GM21737 (cell line): ENCODE measurements around the gene SOX5.

Experiments used
- ATAC-seq: cut with Tn5 transposase; IDR thresholded peaks from one replicate; pipeline ENCODE4 v1.9.1; 2021; ENCODE audit warnings: mild to moderate bottlenecking, moderate library complexity; ENCODE audit not compliant: unreplicated experiment

Gene SOX5

DNA sequence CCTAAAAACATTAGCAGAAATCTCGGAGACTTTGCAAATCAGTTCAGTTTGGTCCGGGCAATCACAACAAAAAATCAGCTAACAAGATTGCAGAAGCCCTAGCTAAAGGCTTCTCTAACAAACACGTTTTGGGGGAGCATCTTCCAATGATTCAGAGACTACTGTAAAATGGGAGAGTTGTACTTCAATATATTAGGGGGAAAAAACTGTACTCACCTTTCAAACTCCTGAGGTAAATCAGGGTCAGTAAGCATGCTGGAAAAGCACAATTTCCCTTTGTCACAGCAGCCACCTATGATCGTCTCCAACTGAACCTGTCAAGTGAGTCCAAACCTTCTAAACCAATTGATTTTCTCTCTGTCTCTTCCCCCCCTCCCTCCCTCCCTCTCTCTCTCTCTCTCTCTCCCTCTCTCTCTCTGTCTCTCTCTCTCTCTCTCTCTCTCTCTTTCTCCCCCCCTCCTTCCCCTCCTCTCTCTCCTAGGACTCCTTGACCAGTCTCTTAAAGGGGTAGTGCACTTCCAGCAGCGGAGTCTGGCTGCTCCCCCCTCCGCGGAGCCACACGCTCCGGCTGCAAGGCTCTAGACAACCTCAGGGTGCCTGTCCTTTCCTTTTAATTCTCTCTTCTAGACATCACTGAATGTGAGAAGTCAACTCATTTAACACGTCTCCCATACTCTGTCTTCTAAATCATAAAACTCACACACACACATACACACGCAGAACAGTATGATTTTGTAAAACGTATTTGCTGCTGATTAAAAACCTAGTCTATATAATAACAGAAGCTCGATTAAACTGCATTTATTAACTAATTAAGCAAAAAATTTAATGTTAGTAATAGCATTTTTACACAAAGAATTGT lies at the start of gene SOX5:
TSS of gene SOX5 (minus strand) at position 323 of the 862 bp plus-strand sequence. CDS start at position 254, 69 bp downstream.
- no peak for ATAC-seq

DNA sequence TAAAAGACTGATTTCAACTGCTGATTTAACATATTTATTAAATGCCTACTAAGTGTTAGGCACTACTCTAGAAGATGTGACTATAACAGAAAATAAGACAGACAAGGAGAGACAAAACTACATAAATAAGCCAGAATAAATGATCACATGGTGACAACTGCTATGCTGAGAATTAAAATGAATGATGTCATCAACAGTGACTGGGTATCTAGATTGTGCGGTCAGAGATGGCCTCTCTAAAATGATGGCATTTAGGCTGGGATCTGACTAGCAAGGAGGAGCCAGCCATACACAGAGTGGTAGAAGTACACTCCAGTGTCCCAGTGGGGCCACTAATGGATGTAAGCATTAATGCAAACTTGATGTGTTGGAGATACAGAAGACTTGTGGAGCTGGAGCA lies 37.6 kb upstream of the SOX5 start:
- no peak for ATAC-seq

DNA sequence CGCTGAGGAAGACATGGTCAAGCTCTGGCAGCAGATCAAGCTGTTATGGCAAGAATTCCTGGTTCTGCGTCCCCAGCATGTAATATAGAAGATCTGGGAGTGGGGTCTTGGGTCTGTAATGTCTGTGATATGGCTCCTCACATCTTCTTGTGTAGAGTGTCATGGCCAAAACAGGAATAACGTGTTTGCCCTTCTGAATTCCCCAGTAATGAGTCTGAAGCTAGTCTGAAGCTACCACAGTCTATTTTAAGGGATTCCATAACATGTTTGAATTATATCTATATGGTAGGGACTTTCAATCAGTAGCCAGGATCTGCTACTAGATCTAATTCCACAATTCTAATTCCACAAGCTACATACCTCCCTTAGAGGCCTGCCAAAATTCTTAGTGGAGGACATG lies 31.4 kb upstream of the SOX5 start:
- ATAC-seq: no peak

DNA sequence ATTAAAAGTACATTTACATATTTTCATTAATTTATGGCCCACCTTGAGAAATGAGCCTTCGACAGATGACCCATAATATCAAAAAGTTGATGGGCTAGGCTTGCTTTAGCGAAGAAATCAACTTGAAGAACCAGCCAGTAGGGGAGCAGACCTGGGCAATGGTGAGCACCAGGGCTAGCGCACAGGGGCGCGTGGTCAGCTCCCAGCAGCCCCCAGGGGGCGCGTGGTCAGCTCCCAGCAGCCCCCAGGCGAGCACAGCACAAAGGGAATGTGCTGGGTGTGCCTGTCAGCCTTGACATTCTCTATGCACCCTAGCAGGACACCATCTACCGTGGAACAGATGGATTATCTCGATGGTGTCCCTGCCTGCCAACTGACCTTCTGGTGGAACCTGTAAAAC lies 15.3 kb upstream of the SOX5 start:
- no peak for ATAC-seq

DNA sequence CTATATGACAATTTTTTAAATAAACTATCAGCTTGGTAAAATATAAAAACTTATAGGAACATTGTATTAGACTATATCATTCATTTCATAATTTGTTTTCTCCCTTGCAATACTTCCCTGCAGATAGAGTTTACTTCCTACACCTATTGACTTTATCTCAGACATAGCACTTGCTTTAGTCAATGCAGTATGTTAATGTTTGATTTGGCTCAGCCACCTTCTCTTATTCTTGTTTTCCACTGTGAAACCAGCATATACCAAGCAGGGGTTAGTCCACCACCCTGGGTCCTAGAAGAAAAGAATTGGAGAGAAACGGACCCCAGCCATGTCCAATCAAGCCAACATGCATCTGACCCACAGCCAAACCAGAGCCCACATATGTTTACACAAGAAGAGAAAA lies 10.4 kb upstream of the SOX5 start:
- ATAC-seq: no peak

DNA sequence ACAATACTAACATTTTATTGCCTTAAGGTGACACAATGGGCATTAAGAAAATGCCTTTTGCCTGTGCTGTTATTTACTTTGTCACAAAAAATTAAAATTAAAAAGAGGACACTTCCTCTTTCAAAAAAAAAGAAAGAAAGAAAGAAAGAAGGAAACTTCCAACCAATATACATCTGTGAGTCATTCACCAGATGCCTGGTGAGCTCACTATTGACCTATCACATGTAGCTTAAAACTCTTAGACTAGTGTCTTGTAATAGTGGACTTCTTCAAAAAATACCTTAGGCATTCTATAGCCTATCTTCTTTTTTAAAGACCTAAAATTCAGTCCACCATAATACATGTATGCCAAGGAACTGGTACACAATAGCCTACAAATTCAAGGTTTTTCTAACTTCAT lies 4.9 kb upstream of the SOX5 start:
- no peak for ATAC-seq

DNA sequence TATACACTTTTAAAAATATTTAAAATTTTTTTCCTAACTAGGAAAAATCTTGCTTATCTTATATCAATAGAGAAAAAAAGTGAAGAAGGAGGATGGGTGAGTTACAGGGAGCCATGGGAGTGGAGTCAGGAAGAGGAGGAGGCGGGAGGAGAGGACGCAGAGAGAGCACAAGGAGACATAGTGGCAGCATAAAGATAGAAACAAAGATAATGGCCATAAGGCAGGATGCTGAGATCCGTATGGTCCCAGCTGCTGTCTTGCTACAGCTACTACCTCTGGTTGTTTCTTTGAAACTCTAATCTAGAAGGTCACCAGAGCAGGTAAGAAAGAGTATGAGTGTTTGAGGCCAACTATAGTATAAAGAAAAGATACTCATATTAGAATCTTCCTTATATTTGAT lies 2.6 kb upstream of the SOX5 start:
- no peak for ATAC-seq

DNA sequence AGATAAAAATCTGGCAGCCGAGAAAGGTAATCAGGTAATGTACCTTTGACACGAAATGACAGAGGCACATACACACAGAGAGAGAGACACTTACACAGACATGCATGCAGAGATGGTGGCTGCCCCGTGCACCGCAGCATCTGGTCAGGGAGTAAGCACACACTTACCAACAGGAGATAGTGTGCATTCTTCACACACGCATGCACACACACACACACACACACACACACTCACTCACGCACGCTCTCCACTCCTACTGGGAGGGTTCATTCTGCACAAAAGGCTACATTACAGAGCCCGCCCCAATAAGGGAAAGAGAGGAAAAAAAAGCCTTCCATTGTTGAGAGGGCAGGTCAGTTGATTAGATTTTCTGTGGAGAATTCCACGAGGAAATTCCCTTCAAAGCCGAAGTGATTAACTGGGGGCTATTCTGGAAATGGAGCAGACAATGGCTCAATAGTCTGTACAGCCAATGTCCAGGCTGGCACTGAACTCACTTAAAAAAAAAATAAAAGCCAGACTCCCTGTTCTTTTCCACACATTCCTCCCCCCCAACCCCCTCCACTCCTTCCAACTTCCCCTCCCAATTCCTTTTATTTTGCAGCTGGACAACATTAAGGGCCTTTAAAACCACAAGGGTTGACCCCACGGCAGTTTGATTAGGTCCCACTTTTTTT lies 1.4 kb upstream of the SOX5 start:
- ATAC-seq: no peak

DNA sequence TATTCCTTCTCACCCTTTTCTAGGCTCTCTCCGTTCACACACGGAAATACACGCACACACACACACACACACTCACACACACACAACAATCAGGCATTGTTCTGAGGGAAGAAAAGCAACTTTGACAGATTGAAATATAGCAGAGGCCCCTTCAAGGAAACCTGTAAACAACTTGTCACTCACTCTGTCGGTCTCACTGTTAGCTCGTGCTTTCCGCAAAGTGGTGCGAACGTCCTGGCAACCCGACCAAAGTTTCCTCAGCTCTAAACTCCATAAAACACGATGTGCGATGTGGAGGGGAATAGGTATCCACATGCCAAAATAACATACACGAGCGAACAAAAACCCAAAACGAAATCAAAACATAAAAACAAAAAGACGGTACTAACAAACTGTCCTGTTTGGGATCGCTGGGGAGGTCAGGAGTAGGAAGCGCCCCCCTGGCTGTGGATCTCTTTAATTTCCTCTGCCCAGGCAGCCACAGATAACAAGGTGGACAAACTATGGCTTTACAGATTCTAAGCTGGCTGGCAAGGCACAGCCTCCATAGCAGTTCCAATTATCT lies 822 bp upstream of the SOX5 start:
- no peak for ATAC-seq

DNA sequence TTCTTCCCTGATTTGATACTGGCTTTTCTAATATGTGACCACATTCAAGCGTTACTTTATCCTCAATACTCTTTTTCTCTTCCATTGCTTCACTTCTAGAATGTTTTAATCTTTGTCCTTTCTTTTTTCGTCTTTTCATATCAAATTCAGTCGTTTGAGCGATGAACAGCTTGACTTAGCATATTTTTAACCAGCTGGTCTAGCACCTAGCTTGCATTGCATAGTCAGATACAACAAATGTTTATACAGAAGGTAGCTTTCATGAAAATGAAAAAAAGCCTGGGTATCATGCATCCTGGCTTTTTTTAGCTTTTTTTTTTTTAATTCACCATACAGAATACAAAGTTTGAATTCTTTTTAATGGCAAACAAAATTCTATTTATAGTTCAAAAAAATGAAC lies 1.2 kb downstream of the SOX5 start:
- no peak for ATAC-seq

DNA sequence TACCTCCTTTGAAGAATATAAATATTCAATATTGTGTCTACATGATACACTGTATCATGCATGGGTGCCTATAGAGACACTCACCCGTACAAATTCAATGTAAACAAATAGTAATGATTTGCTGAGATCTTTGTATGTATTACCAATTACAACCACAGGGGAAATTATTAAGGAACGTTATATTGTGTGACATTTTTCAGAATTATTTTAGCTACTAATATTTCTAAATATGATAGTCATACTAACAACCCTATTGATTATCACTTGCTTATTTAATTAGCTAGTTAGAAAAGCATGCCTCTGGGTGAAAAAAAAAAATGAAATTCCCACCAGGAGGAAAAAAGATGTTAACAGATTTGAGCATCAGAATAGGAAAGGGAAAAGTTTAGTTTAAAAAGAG lies 2.1 kb downstream of the SOX5 start:
- no peak for ATAC-seq

DNA sequence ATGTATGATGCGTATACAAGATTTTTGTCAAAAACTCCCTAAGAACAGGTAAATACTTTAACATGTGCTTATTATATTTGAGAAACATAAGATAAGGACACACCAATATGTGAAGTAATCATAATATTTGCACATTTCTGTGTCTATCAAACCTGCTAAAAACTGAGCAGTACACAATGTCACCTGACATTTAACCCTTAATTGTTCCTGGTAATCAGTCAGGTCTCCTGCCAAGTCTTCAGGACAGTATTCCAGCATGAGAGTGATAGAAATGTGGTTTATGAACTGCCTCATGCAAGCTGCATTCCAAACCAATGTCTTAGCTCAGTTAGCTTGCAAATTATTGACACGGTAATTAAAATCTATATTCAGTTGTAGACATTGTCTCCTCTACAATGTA lies 4.2 kb downstream of the SOX5 start:
- ATAC-seq: no peak

DNA sequence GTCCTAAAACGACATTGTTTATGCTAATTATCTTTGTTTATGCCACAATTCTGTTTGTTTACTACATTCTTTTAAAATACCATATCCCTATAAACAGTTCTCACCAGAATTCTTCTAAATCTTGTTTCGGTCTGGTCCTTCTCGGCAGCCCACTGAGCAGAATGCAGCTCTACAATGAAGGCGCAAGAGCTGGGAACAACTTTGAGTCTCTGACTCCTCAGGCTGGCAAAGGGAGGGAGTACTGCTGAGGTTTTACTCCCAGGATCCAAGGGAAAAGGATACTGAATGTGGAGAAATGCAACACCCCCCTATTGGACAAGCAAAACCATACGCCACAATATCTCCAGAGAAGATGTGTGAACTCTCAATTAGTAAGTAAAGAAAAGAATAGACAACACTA lies 5.4 kb downstream of the SOX5 start:
- ATAC-seq: no peak

DNA sequence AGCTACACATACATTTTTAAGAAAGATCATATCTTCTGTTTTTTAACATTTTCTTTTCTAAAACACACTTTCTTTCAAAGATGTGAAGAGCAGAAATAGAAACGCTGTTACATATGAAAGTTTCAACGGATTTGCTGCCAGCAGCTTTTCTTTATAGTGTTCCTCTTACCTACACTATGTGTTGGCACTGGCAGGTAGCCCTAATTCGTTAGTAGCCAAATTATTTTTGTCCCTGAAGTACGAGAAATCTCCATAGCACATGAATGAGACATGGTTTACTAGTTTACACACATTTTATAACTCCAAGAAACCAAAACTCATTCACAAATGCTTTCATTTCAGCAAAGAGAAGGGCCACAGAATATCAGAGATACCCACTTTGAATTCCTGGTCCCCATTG lies 6.6 kb downstream of the SOX5 start:
- no peak for ATAC-seq

DNA sequence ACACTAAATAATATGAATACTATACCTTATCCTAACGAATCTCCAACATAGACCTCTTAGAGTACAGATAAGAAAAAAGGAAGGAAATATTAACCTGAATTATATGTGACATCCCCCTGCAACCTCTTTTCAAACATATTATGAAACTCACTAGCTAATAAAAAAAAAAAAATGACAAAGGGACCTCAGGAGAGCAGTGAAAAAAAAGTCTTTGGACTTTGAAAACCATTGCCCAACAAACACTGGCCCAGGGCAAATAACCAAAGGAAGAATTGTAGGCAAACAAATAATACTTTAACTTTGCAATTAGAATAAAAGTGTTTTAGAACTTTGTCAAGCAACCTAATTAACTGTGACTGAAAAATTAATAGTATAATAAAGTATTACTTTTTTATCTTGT lies 7.7 kb downstream of the SOX5 start:
- no peak for ATAC-seq

DNA sequence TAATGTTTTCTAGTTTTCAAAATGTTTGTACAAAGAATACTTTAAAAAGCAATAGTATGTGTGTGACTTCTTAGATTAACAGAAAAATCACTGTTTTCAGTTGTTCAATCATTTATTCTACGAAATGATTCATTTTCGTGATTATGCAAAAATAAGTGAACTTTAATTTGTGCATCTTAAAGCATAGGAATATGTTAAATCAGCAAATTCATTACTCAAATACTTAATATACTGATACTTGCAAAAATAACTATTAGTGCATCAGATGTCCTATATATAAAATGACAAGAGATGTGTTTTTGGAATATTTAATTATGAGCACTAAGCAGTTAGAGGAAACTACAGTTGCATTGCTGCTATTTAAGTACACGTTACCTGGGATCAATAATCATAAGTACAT lies 11.0 kb downstream of the SOX5 start:
- no peak for ATAC-seq

DNA sequence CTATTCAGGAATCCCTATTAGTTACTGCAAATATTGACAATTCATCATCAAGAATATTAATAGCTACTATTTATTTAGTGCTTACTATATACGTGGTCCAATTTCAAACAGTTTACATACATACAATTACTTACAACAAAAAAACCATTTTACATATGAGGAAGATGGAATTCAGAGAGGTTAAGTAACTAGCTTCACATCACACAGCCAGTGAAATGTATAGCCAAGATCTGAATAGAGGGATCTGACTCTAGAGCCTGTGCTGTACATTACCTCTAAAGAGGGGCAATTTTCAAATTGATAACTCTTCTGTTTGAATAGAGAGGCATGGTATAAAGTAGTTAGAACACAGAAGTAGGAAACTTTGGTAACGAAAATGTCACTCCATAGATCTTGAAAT lies 18.3 kb downstream of the SOX5 start:
- no peak for ATAC-seq

DNA sequence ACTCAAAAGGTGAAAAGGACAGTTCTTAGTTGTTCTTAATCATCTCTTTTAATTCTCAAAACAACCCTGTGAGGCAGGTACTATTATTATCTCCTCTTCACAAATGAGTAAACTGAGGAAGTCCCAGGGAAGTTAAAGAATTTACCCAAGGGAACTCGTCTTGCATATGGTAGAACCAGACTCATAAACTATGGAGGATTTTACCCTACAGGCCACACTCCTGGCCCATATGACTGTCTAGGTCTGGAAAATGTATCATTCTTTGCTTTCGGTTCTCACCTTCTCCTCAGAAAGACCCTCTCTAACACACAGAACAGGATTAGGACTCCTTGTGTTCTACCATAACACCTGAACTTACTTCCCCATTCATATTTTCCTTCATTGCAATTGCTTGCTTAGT lies 18.9 kb downstream of the SOX5 start:
- no peak for ATAC-seq

DNA sequence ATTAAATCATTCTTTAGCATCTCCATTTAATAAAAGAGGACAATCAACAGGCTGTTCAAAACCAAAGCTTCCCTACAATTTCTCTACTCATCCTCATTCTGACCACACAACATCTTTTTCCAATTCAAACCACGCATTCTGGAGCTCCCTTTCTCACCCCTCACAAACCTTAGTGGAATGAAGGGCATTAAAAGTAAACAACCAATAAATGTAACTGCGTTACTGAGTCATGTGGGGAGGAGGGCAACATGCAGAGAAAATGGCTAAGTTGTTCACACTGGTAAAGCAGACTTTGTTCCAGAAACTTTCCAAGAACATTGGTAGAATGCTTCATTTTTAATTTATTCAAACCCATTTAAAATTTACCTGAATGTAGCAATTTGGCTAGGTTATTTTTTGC lies 19.6 kb downstream of the SOX5 start:
- no peak for ATAC-seq

DNA sequence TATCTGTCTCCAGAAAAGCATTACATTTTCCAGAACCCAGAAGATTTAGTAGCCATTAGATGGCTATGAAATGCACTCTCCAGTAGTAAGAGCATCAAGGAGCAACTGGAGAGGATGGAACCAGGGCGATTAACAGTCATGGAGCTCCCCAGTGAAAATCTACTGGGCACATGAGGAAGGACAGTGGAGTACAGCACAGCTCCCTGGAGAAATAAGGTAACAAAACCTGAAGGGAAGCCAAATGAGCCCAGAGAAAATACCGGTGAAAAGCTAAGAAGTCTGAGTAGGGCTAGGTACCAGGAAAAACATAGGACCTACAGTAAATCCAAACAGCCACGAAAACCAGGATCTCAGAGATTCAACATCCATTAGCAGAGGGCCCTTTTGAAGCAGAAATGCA lies 21.6 kb downstream of the SOX5 start:
- ATAC-seq: no peak

DNA sequence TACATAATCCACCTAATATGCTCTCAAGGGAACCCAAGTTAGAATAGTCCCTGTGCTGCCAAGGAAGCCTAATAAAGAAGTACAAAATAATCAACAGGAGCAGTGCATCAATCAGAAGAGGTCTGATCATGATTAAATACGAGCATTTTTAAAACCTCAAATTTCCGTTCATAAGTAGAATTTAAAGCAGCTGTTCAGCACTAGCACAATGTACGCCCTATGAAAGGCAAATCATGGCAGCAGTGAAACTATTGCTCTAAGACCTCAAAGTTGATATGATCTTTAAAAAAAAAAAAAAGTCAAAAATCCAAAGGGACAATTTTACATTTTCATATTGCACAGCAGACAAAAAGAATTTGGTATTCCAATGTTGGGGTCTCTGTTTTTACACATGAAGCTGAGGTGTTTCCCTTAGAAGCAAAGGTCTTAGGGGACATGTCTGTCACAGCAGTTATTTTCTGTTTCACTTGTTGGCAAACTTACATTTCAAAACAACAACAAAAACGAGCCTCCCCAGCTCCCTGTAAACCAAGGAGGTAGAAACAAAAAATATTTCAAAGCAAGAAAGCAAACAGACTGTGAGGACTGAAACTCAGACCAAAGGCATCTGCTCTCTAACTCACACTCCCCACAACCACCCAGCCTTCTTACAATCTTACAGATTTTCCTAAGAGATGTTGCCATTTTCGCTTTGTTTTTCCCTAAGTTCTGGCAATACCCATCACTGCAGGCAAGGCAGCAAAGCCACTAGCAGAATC lies 28.2 kb downstream of the SOX5 start:
- ATAC-seq: no peak

DNA sequence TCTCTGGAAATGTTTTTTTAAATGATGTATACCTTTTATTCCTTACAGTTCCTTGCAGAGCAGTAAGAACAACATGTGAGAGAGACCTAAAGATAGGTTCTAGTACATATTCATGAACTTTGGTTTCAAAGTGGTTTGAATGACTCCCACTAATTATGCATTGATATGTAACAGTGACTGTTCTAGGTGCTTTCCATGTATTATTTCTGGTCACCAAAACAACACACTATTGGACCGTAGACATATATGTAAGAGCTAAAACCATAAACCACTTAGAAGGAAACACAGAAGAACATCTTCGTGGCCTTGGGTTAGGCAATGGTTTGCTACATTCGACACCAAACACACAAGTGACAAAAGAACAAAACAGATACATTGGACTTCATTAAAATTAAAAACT lies 37.9 kb downstream of the SOX5 start:
- ATAC-seq: no peak
